ENCODE results near the gene MOSMO. TPM values are rescaled to one million over a fixed set of nuclear protein-coding genes. Genes with fewer than 3 reads are reported as not detected.
A peak's percentile ranks its signal among the peaks of the same experiment; 100 is the strongest.
"Not testable (repeated sequence)": the region's sequence is repeated elsewhere in the genome, so short reads cannot be mapped to it uniquely, and the experiment has no call there.

Gene MOSMO
- total RNA-seq, 1 donor from 2014 or later = 12.1 TPM

DNA sequence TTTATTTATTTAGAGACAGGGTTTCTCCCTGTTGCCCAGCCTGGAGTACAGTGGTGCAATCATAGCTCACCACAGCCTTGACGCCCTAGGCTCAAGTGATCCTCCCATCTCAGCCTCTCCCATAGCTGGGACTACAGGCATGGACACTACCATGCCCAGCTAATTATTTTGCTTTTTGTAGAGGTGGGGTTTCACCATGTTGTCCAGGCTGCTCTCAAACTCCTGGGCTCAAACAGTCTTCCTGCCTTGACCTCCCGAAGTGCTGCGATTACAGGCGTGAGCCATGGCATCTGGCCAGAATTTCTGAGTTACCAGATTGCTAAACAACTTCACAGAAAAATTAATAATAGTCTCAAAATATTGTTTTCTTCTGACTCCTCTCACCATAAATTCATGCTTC is 21.7 kb downstream of the MOSMO start:
- peaks cover 38% of the 10 kb centered on the region for H3K4me1 ChIP-seq
- no peaks in the 10 kb centered on the region for H3K27me3 ChIP-seq (ENCODE audit: low read depth)
- H3K9me3 ChIP-seq (replicated peaks) = peaks cover 4% of the 10 kb centered on the region
- no peak overlapping the region for H3K4me3 ChIP-seq
- H3K27ac ChIP-seq (replicated peaks) = no peak overlapping the region
- TF ChIP-seq, protein P1, sequence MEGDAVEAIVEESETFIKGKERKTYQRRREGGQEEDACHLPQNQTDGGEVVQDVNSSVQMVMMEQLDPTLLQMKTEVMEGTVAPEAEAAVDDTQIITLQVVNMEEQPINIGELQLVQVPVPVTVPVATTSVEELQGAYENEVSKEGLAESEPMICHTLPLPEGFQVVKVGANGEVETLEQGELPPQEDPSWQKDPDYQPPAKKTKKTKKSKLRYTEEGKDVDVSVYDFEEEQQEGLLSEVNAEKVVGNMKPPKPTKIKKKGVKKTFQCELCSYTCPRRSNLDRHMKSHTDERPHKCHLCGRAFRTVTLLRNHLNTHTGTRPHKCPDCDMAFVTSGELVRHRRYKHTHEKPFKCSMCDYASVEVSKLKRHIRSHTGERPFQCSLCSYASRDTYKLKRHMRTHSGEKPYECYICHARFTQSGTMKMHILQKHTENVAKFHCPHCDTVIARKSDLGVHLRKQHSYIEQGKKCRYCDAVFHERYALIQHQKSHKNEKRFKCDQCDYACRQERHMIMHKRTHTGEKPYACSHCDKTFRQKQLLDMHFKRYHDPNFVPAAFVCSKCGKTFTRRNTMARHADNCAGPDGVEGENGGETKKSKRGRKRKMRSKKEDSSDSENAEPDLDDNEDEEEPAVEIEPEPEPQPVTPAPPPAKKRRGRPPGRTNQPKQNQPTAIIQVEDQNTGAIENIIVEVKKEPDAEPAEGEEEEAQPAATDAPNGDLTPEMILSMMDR (IDR thresholded peaks at IDR 0.05; ENCODE audit: borderline replicate concordance) = no peak
- peaks cover 11% of the 10 kb centered on the region for H3K36me3 ChIP-seq
- no peak for DNase-seq
- intact Hi-C loops (cut with micrococcal nuclease) = no loop called here

DNA sequence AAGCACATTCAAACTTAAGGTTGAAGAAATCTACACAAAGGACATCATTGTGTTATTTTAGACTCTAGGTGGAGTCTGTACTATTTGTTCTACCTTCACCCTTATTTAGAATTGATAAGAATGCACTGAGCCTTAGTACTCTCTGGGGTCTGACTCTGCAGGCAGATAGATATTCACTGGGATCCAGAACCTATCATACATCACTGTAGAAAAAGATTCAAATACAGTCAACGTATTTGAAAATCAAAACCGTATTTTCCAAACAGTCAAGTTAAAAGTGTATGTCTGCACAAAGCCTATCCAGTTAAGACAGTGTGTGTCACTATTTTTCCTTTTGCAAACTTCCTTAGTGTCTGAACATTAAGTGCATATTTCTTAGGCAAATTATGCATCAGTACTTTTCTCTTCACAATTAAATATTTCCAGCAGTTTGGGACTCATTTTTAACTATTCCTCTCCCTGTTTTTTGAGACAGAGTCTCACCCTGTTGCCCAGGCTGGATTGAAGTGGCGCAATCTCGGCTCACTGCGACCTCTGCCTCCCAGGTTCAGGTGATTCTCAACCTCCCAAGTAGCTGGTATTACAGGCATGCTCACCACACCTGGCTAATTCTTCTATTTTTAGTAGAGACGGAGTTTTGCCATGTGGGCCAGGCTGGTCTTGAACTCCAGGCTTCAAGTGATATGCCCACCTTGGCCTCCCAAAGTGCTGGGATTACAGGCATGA is 22.3 kb downstream of the MOSMO start:
- Histone ChIP-seq H3K27me3 (ENCODE audit: low read depth) (no peaks in the 10 kb centered on the region), H3K4me1 (peaks cover 45% of the 10 kb centered on the region), H3K9me3 (replicated peaks) (peaks cover 4% of the 10 kb centered on the region), H3K36me3 (peaks cover 11% of the 10 kb centered on the region), H3K4me3 (no peak overlapping the region), H3K27ac (replicated peaks) (no peak overlapping the region)
- DNase-seq = no peak
- intact Hi-C loops (cut with micrococcal nuclease) = no loop called here
- TF ChIP-seq, protein P1 (IDR thresholded peaks at IDR 0.05; ENCODE audit: borderline replicate concordance) = peak; percentile 11

DNA sequence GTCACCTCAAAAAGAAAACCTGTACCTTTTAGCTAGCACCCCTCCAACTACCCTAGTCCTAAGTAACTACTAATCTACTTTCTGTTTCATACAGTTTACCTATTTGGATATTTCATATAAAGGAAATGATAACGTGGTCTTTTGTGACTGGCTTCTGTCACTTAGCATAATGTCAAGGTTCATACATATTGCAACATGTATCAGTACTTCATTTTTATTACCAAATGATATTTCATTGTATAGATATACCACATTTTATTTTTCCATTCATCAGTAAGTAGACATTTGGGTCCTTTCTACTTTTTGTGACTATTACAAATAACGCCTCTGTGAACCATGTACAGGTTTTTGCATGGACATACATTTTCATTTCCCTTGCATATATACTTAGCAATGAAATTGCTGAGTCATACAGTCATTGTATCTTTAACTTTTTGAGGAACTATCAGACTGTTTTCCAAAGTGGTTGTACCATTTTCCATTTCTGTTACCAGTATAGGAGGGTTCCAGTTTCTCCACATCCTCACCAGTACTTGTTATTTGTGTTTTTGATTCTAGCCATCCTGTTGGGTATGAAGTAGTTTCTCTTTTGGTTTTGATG is 23.7 kb downstream of the MOSMO start:
- intact Hi-C loops (cut with micrococcal nuclease) = no loop called here
- peaks cover 4% of the 10 kb centered on the region for H3K9me3 ChIP-seq (replicated peaks)
- no peak for DNase-seq
- no peaks in the 10 kb centered on the region for H3K27me3 ChIP-seq (ENCODE audit: low read depth)
- no peak overlapping the region for H3K4me3 ChIP-seq
- no peak overlapping the region for H3K27ac ChIP-seq (replicated peaks)
- H3K36me3 ChIP-seq = peaks cover 15% of the 10 kb centered on the region
- peaks cover 40% of the 10 kb centered on the region for H3K4me1 ChIP-seq
- TF ChIP-seq, protein P1 (IDR thresholded peaks at IDR 0.05; ENCODE audit: borderline replicate concordance) = no peak

DNA sequence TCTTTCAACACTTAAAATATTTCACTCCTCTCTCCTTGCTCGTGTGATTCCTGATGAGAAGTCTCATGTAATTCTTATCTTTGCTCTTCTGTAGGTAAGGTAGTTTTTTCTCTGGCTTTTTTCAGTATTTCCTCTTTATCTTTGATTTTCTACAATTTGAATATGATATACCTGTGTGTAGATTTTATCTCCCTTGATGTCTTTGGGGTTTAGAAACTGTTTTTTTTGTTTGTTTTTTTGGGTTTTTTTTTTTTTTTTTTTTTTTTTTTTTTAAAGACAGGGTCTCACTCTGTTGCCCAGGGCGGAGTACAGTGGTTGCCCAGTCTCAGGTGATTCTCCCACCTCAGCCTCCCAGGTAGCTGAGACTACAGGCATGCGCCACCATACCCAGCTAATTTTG is 26.6 kb downstream of the MOSMO start:
- DNase-seq = no peak
- Histone ChIP-seq H3K36me3 (peaks cover 24% of the 10 kb centered on the region), H3K27ac (replicated peaks) (no peak overlapping the region), H3K9me3 (replicated peaks) (peaks cover 4% of the 10 kb centered on the region), H3K4me1 (peaks cover 20% of the 10 kb centered on the region), H3K27me3 (ENCODE audit: low read depth) (no peaks in the 10 kb centered on the region), H3K4me3 (no peak overlapping the region)
- TF ChIP-seq, protein P1 (IDR thresholded peaks at IDR 0.05; ENCODE audit: borderline replicate concordance) = no peak
- intact Hi-C loops (cut with micrococcal nuclease) = no loop called here

DNA sequence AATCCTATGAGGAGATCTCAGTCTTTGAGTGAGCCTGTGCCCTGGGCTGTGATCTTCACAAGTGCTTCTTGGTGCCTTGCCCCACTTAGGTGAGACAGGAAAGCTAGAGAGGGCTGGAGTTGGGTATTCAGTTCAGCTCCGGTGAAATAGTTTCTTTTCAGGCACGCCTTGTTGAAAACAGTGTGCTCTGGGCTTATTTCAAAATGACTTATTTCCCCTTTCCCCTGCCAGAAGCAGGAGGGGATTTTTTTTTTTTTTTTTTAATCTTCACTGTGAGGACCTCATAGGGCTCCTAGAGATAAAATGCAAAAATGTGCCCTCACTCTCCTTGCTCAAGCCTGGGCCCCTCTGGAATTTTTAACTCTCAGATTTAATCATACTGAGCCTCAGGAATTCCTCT is 27.2 kb downstream of the MOSMO start:
- Histone ChIP-seq H3K36me3 (peaks cover 24% of the 10 kb centered on the region), H3K4me1 (peaks cover 14% of the 10 kb centered on the region), H3K9me3 (replicated peaks) (peaks cover 4% of the 10 kb centered on the region), H3K4me3 (no peak overlapping the region), H3K27ac (replicated peaks) (no peak overlapping the region), H3K27me3 (ENCODE audit: low read depth) (no peaks in the 10 kb centered on the region)
- no peak for DNase-seq
- TF ChIP-seq, protein P1 (IDR thresholded peaks at IDR 0.05; ENCODE audit: borderline replicate concordance) = no peak
- intact Hi-C loops (cut with micrococcal nuclease) = no loop called here

DNA sequence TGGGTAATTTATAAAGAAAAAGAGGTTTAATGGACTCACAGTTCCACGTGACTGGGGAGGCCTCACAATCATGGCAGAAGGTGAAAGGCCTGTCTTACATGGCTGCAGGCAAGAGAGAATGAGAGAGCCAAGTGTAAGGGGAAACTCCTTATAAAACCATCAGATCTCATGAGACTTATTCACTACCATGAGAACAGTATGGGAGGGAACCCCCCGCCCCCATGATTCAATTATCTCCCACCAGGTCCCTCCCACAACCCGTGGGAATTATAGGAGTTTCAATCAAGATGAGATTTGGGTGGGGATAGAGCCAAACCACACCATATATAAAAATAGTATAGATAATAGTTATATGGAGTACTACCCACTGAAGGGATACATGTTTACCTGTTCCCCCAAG is 36.0 kb downstream of the MOSMO start:
- DNase-seq; H3K36me3 ChIP-seq; H3K9me3 ChIP-seq (replicated peaks); H3K27me3 ChIP-seq (ENCODE audit: low read depth); intact Hi-C loops (cut with micrococcal nuclease); H3K4me3 ChIP-seq; H3K27ac ChIP-seq (replicated peaks): not testable (repeated sequence)
- peaks cover 27% of the 10 kb centered on the region for H3K4me1 ChIP-seq

DNA sequence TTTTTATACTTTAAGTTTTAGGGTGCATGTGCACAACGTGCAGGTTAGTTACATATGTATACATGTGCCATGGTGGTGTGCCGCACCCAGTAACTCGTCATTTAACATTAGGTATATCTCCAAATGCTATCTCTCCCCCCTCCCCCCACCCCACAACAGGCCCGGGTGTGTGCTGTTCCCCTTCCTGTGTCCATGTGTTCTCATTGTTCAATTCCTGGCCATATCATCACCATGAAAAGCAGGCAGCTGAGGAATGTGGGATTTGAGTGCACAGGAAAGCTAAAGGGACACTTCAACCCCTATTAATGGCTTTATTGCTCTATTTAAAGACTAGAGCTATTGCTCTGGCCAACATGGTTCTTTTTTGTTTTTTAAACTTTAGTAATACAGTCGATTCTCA is 38.0 kb downstream of the MOSMO start:
- H3K9me3 ChIP-seq (replicated peaks); H3K36me3 ChIP-seq; DNase-seq; intact Hi-C loops (cut with micrococcal nuclease); H3K4me3 ChIP-seq; H3K27me3 ChIP-seq (ENCODE audit: low read depth): not testable (repeated sequence)
- peaks cover 37% of the 10 kb centered on the region for H3K4me1 ChIP-seq
- H3K27ac ChIP-seq (replicated peaks) = peak overlapping the region; percentile 74

All from left ventricle myocardium inferior (tissue), 1 donor.